Nephron progenitor cell (in vitro differentiated cells): ENCODE results near the gene MRPL19.

Source experiments
- DNase-seq: peaks from one replicate; pipeline ENCODE4 v3.0.0; 2021
- H3K27ac Mint-ChIP-seq: 2 replicates; pipeline ENCODE4 v1.8.0; 2021; ENCODE audit warnings: mild to moderate bottlenecking, moderate library complexity, mixed read lengths
- H3K27me3 Mint-ChIP-seq: 2 replicates; pipeline ENCODE4 v1.8.0; 2021; ENCODE audit warnings: mild to moderate bottlenecking, low read depth, mixed read lengths; ENCODE audit not compliant: poor library complexity
- H3K36me3 Mint-ChIP-seq: 2 replicates; pipeline ENCODE4 v1.8.0; 2021; ENCODE audit warnings: low read depth, mixed read lengths
- H3K4me1 Mint-ChIP-seq: 2 replicates; pipeline ENCODE4 v1.8.0; 2021; ENCODE audit warnings: mixed read lengths
- H3K4me3 Mint-ChIP-seq: 2 replicates; pipeline ENCODE4 v1.8.0; 2021; ENCODE audit warnings: mild to moderate bottlenecking, moderate library complexity, mixed read lengths
- H3K9me3 Mint-ChIP-seq: 2 replicates; pipeline ENCODE4 v1.8.0; 2021; ENCODE audit warnings: mild to moderate bottlenecking, moderate library complexity, mixed read lengths
- CTCF ChIP-seq: fragments of 200-600 bp; sonication (generic); IDR thresholded peaks from 2 replicates; pipeline ENCODE4 v1.5.0; 2021; ENCODE audit warnings: antibody characterized with exemption

MRPL19 gene

GRCh38 chr2:75610671-75611070 is 35.9 kb upstream of the MRPL19 start:
- DNase-seq: no peak
- Mint-ChIP-seq H3K27ac (no peak overlapping the region), H3K4me3 (no peak overlapping the region), H3K27me3 (peaks cover 35% of the 10 kb centered on the region), H3K9me3 (no peaks in the 10 kb centered on the region), H3K4me1 (peaks cover 37% of the 10 kb centered on the region), H3K36me3 (no peaks in the 10 kb centered on the region)
- no peak for TF ChIP-seq CTCF

- Mint-ChIP-seq H3K4me1 (peaks cover 21% of the 10 kb centered on the region), H3K4me3 (no peak overlapping the region), H3K36me3 (no peaks in the 10 kb centered on the region), H3K27ac (no peak overlapping the region), H3K9me3 (peaks cover 2% of the 10 kb centered on the region), H3K27me3 (peaks cover 34% of the 10 kb centered on the region)
- DNase-seq: no peak
- TF ChIP-seq CTCF: no peak
Observed at GRCh38 chr2:75612108-75612861, 34.3 kb upstream of the MRPL19 start.

GRCh38 chr2:75612862-75613243 is 33.7 kb upstream of the MRPL19 start:
- Mint-ChIP-seq H3K9me3 (peaks cover 6% of the 10 kb centered on the region), H3K27me3 (peaks cover 36% of the 10 kb centered on the region), H3K27ac (no peak overlapping the region), H3K4me1 (peaks cover 15% of the 10 kb centered on the region), H3K36me3 (no peaks in the 10 kb centered on the region), H3K4me3 (no peak overlapping the region)
- no peak for DNase-seq
- TF ChIP-seq CTCF: no peak

GRCh38 chr2:75614162-75614651 is 32.4 kb upstream of the MRPL19 start:
- H3K27ac Mint-ChIP-seq: no peak overlapping the region
- no peak for TF ChIP-seq CTCF
- H3K36me3 Mint-ChIP-seq: no peaks in the 10 kb centered on the region
- H3K27me3 Mint-ChIP-seq: peaks cover 35% of the 10 kb centered on the region
- no peak for DNase-seq
- no peak overlapping the region for H3K4me3 Mint-ChIP-seq
- H3K9me3 Mint-ChIP-seq: peaks cover 9% of the 10 kb centered on the region
- peaks cover 2% of the 10 kb centered on the region for H3K4me1 Mint-ChIP-seq

GRCh38 chr2:75616406-75616805 is 30.2 kb upstream of the MRPL19 start:
- Mint-ChIP-seq H3K9me3 (peaks cover 11% of the 10 kb centered on the region), H3K4me3 (no peak overlapping the region), H3K36me3 (no peaks in the 10 kb centered on the region), H3K4me1 (no peaks in the 10 kb centered on the region), H3K27me3 (peaks cover 25% of the 10 kb centered on the region), H3K27ac (no peak overlapping the region)
- DNase-seq: no peak
- no peak for TF ChIP-seq CTCF

GRCh38 chr2:75616933-75617332 is 29.6 kb upstream of the MRPL19 start:
- TF ChIP-seq CTCF: no peak
- Mint-ChIP-seq H3K36me3 (no peaks in the 10 kb centered on the region), H3K9me3 (peaks cover 11% of the 10 kb centered on the region), H3K4me3 (no peak overlapping the region), H3K4me1 (no peaks in the 10 kb centered on the region), H3K27ac (no peak overlapping the region), H3K27me3 (peaks cover 20% of the 10 kb centered on the region)
- DNase-seq: no peak
